H9 (cell line): ENCODE data around the gene MAST4. TPM values are rescaled to one million over a fixed set of nuclear protein-coding genes. Genes with fewer than 3 reads are reported as not detected.

Source experiments
- DNase-seq: peaks from one replicate; pipeline ENCODE4 v3.0.0-alpha.2; 2017
- H2AFZ ChIP-seq: one replicate; pipeline ENCODE4 v1.6.1; 2013; ENCODE audit warnings: mild to moderate bottlenecking, low read length, control low read depth, moderate library complexity
- H2AK5ac ChIP-seq: 2 replicates; pipeline ENCODE4 v1.6.1; 2013; ENCODE audit warnings: low read length, control low read depth, mixed read lengths; ENCODE audit not compliant: insufficient read length
- H2BK120ac ChIP-seq: one replicate; pipeline ENCODE4 v1.6.1; 2013; ENCODE audit warnings: low read depth, mild to moderate bottlenecking, low read length, control low read depth, inconsistent platforms; ENCODE audit not compliant: poor library complexity, severe bottlenecking
- H2BK12ac ChIP-seq: 2 replicates; pipeline ENCODE4 v1.6.1; 2013; ENCODE audit warnings: low read length, control low read depth, mixed read lengths, low read depth; ENCODE audit not compliant: insufficient read length
- H2BK15ac ChIP-seq: 2 replicates; pipeline ENCODE4 v1.6.1; 2013; ENCODE audit warnings: low read depth, low read length, control low read depth
- H2BK20ac ChIP-seq: one replicate; pipeline ENCODE4 v1.6.1; 2013; ENCODE audit warnings: low read depth, mild to moderate bottlenecking, low read length, control low read depth, inconsistent platforms; ENCODE audit not compliant: poor library complexity, severe bottlenecking
- H2BK5ac ChIP-seq: 2 replicates; pipeline ENCODE4 v1.6.1; 2013; ENCODE audit warnings: low read length, control low read depth, mixed read lengths; ENCODE audit not compliant: insufficient read length
- H3K14ac ChIP-seq: 2 replicates; pipeline ENCODE4 v1.6.1; 2013; ENCODE audit warnings: low read length, control low read depth; ENCODE audit not compliant: insufficient read depth
- H3K18ac ChIP-seq: 2 replicates; pipeline ENCODE4 v1.6.1; 2013; ENCODE audit warnings: low read depth, mild to moderate bottlenecking, mixed read lengths, low read length, control low read depth; ENCODE audit not compliant: insufficient read length
- H3K23ac ChIP-seq: 2 replicates; pipeline ENCODE4 v1.6.1; 2013; ENCODE audit warnings: low read length, control low read depth, mixed read lengths, low read depth; ENCODE audit not compliant: insufficient read length
- H3K23me2 ChIP-seq: 2 replicates; pipeline ENCODE4 v1.6.1; 2013; ENCODE audit warnings: low read depth, mild to moderate bottlenecking, mixed read lengths, low read length, control low read depth; ENCODE audit not compliant: insufficient read length, poor library complexity, severe bottlenecking
- H3K27ac ChIP-seq: 2 replicates; pipeline ENCODE4 v1.5.1; 2013; ENCODE audit warnings: low read length, control low read depth, mixed read lengths, low read depth; ENCODE audit not compliant: insufficient read length
- H3K27me3 ChIP-seq: 2 replicates; pipeline ENCODE4 v1.6.1; 2013; ENCODE audit warnings: low read length, control low read depth, inconsistent platforms; ENCODE audit not compliant: insufficient read depth
- H3K4ac ChIP-seq: 2 replicates; pipeline ENCODE4 v1.6.1; 2013; ENCODE audit warnings: low read depth, mild to moderate bottlenecking, control low read depth, inconsistent platforms, low read length, moderate library complexity
- H3K4me1 ChIP-seq: 2 replicates; pipeline ENCODE4 v1.6.1; 2013; ENCODE audit warnings: low read length, control low read depth, inconsistent platforms; ENCODE audit not compliant: insufficient read depth
- H3K4me2 ChIP-seq: 2 replicates; pipeline ENCODE4 v1.6.1; 2013; ENCODE audit warnings: low read length, control low read depth, mixed read lengths; ENCODE audit not compliant: insufficient read length, insufficient read depth
- H3K56ac ChIP-seq: 2 replicates; pipeline ENCODE4 v1.6.1; 2013; ENCODE audit warnings: low read depth, mild to moderate bottlenecking, mixed read lengths, low read length, control low read depth; ENCODE audit not compliant: insufficient read length
- H3K79me1 ChIP-seq: 2 replicates; pipeline ENCODE4 v1.6.1; 2013; ENCODE audit warnings: low read depth, mild to moderate bottlenecking, moderate library complexity, low read length, control low read depth, inconsistent platforms; ENCODE audit not compliant: insufficient read depth, poor library complexity, severe bottlenecking
- H3K79me2 ChIP-seq: 2 replicates; pipeline ENCODE4 v1.6.1; 2013; ENCODE audit warnings: low read length, control low read depth, inconsistent platforms; ENCODE audit not compliant: insufficient read depth
- H3K9ac ChIP-seq: 2 replicates; pipeline ENCODE4 v1.6.1; 2013; ENCODE audit warnings: low read length, control low read depth, mixed read lengths; ENCODE audit not compliant: insufficient read length; ENCODE audit errors: extremely low read depth
- H3K9me3 ChIP-seq: one replicate; pipeline ENCODE4 v1.6.1; 2013; ENCODE audit warnings: low read depth, low read length, inconsistent platforms; ENCODE audit not compliant: control insufficient read depth
- H3T11ph ChIP-seq: one replicate; pipeline ENCODE4 v1.6.1; 2013; ENCODE audit warnings: mild to moderate bottlenecking, low read length, control low read depth, inconsistent platforms
- H4K20me1 ChIP-seq: one replicate; pipeline ENCODE4 v1.6.1; 2013; ENCODE audit not compliant: control insufficient read depth, insufficient read length, insufficient read depth
- H4K5ac ChIP-seq: 2 replicates; pipeline ENCODE4 v1.6.1; 2013; ENCODE audit warnings: low read depth, mild to moderate bottlenecking, mixed read lengths, low read length, control low read depth; ENCODE audit not compliant: insufficient read length
- H4K8ac ChIP-seq: replicated peaks from 2 replicates; pipeline ENCODE4 v1.6.1; 2013; ENCODE audit warnings: low read length, control low read depth, mixed read lengths, low read depth; ENCODE audit not compliant: insufficient read length
- H4K91ac ChIP-seq: 2 replicates; pipeline ENCODE4 v1.6.1; 2013; ENCODE audit warnings: low read depth, mild to moderate bottlenecking, moderate library complexity, mixed read lengths, low read length, control low read depth; ENCODE audit not compliant: insufficient read length
- H3K27ac Mint-ChIP-seq, 3 experiments: 2 replicates in 2 of 3; 3 replicates in 1 of 3; pipeline ENCODE4 v1.8.0; 2020 to 2021; ENCODE audit warnings: mixed read lengths in 3 of 3, mild to moderate bottlenecking in 1 of 3, moderate library complexity in 1 of 3
- H3K27me3 Mint-ChIP-seq: 2 replicates; pipeline ENCODE4 v1.8.0; 2021; ENCODE audit warnings: low read depth, mild to moderate bottlenecking, moderate library complexity, mixed read lengths
- H3K36me3 Mint-ChIP-seq, 3 experiments: 2 replicates in 2 of 3; 3 replicates in 1 of 3; pipeline ENCODE4 v1.8.0; 2020 to 2021; ENCODE audit warnings: low read depth in 3 of 3, mixed read lengths in 3 of 3; ENCODE audit not compliant: insufficient read depth in 1 of 3
- H3K4me1 Mint-ChIP-seq, 2 experiments: 2 replicates each; pipeline ENCODE4 v1.8.0; 2020; ENCODE audit warnings: mixed read lengths in 2 of 2
- H3K4me3 Mint-ChIP-seq, 2 experiments: 2 replicates in 1 of 2; 3 replicates in 1 of 2; pipeline ENCODE4 v1.8.0; 2020 to 2021; ENCODE audit warnings: mild to moderate bottlenecking in 2 of 2, mixed read lengths in 2 of 2, moderate library complexity in 1 of 2
- H3K9me3 Mint-ChIP-seq, 2 experiments: 2 replicates in 1 of 2; 3 replicates in 1 of 2; pipeline ENCODE4 v1.8.0; 2020; ENCODE audit warnings: mild to moderate bottlenecking in 2 of 2, mixed read lengths in 2 of 2, moderate library complexity in 1 of 2
- WGBS: extraction: QIAGEN DNeasy Blood & Tissue Kit; methylation state at CpG from one replicate; pipeline ENCODE4 v1.1.7; 2013; ENCODE audit warnings: missing lambda C conversion rate, low lambda C conversion rate, mixed read lengths; ENCODE audit not compliant: insufficient read length; ENCODE audit errors: extremely low coverage; 5-methylcytosine and 5-hydroxymethylcytosine counted together
- total RNA-seq: library from RNA; stranded (reverse); gene quantifications from 2 replicates; pipeline ENCODE4 v1.2.1, GENCODE V29; 2021
- TF ChIP-seq, protein P1 (sequence below): fragments of 200-600 bp; sonication (generic); conservative IDR thresholded peaks from 3 replicates; pipeline ENCODE4 v1.8.0; 2021; ENCODE audit warnings: antibody characterized with exemption, mild to moderate bottlenecking

MAST4 gene
- total RNA-seq, 1 experiment from 2014 or later: 3.7 TPM

DNA sequence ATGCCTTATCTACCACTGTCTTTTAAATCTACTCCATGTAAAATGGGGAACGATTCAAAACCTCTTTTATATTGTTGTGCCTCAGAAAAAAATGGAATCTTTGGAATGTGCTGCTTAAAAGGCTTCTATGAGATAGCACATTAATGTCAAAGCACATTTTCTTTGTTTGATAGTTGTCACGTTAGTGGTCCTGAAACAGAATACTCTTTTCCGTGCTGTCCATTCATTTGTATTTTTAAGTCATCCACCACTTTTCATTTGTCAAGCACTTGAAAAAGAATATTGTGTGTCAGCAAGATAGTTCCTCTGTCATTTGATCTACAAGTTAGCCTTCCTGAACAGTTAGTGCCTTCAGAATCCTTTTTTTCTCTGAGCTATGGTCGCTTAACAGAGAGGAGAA is 246.9 kb downstream of the MAST4 start:
- Mint-ChIP-seq H3K9me3 (no peaks in the 10 kb centered on the region), H3K4me1 (peaks cover 33% of the 10 kb centered on the region in 2 experiments), H3K27ac (peak overlapping the region in 2 of 3 experiments; percentile 7 to 14; a peak in 3 of 7 replicates), H3K36me3 (no peaks in the 10 kb centered on the region; a peak in 1 of 7 replicates), H3K4me3 (no peak overlapping the region; a peak in 1 of 5 replicates), H3K27me3 (no peaks in the 10 kb centered on the region)
- Histone ChIP-seq H2AFZ (no peak overlapping the region), H3K27ac (peak overlapping the region; percentile 47), H2AK5ac (no peak overlapping the region), H2BK20ac (no peak overlapping the region), H3K18ac (no peak overlapping the region), H2BK12ac (no peak overlapping the region), H2BK120ac (no peak overlapping the region), H4K91ac (no peak overlapping the region), H4K5ac (no peak overlapping the region), H2BK15ac (no peak overlapping the region), H3K79me1 (no peaks in the 10 kb centered on the region), H3K4ac (no peak overlapping the region), H3K4me2 (no peak overlapping the region), H3K9ac (no peak overlapping the region), H2BK5ac (no peak overlapping the region), H3K56ac (no peak overlapping the region), H3K9me3 (no peaks in the 10 kb centered on the region), H3T11ph (no peak overlapping the region), H4K20me1 (no peaks in the 10 kb centered on the region), H3K23ac (no peak overlapping the region), H3K23me2 (no peaks in the 10 kb centered on the region), H3K27me3 (peaks cover 3% of the 10 kb centered on the region; the same call in 1 of the 2 replicates), H3K79me2 (no peaks in the 10 kb centered on the region), H4K8ac (no peak overlapping the region), H3K4me1 (peaks cover 17% of the 10 kb centered on the region), H3K14ac (no peak overlapping the region)
- WGBS: no CpG with 5 or more reads among the region's 4 CpGs
- TF ChIP-seq, protein P1, sequence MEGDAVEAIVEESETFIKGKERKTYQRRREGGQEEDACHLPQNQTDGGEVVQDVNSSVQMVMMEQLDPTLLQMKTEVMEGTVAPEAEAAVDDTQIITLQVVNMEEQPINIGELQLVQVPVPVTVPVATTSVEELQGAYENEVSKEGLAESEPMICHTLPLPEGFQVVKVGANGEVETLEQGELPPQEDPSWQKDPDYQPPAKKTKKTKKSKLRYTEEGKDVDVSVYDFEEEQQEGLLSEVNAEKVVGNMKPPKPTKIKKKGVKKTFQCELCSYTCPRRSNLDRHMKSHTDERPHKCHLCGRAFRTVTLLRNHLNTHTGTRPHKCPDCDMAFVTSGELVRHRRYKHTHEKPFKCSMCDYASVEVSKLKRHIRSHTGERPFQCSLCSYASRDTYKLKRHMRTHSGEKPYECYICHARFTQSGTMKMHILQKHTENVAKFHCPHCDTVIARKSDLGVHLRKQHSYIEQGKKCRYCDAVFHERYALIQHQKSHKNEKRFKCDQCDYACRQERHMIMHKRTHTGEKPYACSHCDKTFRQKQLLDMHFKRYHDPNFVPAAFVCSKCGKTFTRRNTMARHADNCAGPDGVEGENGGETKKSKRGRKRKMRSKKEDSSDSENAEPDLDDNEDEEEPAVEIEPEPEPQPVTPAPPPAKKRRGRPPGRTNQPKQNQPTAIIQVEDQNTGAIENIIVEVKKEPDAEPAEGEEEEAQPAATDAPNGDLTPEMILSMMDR: no peak
- DNase-seq: no peak
